Mucosa of descending colon (tissue), 3 donors: Measurements from ENCODE around the gene C5orf46. TPM values are rescaled to one million over a fixed set of nuclear protein-coding genes. Genes with fewer than 3 reads are reported as not detected.

ENCODE experiments used
- ATAC-seq: fragments of 200-7000 bp; cut with Tn5 transposase; one replicate; pipeline ENCODE4 v1.9.1; 2020; ENCODE audit warnings: mild to moderate bottlenecking, moderate library complexity
- DNase-seq, 3 donors: peaks; one replicate each; pipeline ENCODE4 v3.0.0-alpha.2; 2020
- H3K36me3 ChIP-seq: fragments of 200-600 bp; one replicate; pipeline ENCODE4 v1.8.0; 2021; ENCODE audit warnings: low read depth, mild to moderate bottlenecking
- H3K4me1 ChIP-seq: fragments of 200-600 bp; one replicate; pipeline ENCODE4 v1.8.0; 2021; ENCODE audit warnings: low read depth, mild to moderate bottlenecking
- H3K4me3 ChIP-seq: fragments of 200-600 bp; one replicate; pipeline ENCODE4 v1.8.0; 2021; ENCODE audit warnings: mild to moderate bottlenecking
- H3K9me3 ChIP-seq: fragments of 200-600 bp; one replicate; pipeline ENCODE4 v1.8.0; 2021; ENCODE audit warnings: mild to moderate bottlenecking
- intact Hi-C, 2 donors: fragments of 100-400 bp; cut with DNase I in 1 of 2; cut with micrococcal nuclease in 1 of 2; formaldehyde crosslinking; loops; one replicate each; pipeline versions ENCODE4 v1.11.0 to v1.11.1; 2022; cut with DNase I, micrococcal nuclease
- total RNA-seq, 3 donors: library from RNA; stranded (reverse); fragmentation: NEBNext Ultra II Directional in 2 of 3; extraction: Animal tissue kit (Norgen Biotek cat#: 25700) in 2 of 3; gene quantifications; one replicate each; pipeline versions ENCODE4 v1.2.1 to v1.2.4, GENCODE V29; 2021 to 2023
- TF ChIP-seq, protein P1 (sequence below): fragments of 200-600 bp; IDR thresholded peaks from one replicate; pipeline ENCODE4 v1.8.0; 2022; ENCODE audit warnings: antibody characterized with exemption, mild to moderate bottlenecking
- donor health status: DM: no; HTN: no; CAD: no; lungs with moderate emphysema.
- donor health status: DM: no; HTN: no; CAD: no.
- donor health status: DM: no; HTN: yes; CAD: no.

The C5orf46 gene
- total RNA-seq, 3 donors from 2014 or later = not detected

DNA sequence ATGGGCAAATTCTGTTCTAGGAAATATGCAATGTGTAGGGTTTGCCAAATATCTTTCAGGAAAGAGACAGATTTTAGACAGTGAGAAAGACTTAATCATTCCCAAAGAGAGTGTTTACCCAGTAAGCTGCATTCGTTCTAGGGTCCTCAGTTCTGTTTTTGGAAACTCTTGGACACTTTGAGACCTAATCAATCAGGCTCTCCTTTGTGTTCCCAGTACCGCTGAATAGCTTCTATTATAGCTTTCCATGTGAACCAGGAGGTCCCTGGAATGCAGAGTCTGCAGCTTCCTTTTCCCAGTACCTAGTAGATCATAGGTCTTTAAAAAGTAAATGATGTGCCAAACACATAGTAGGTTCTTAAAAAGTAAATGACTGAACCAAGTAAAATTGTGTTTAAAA, 63.5 kb downstream of the C5orf46 start:
- no peak overlapping the region for H3K4me3 ChIP-seq
- no peak for ATAC-seq
- TF ChIP-seq, protein P1, sequence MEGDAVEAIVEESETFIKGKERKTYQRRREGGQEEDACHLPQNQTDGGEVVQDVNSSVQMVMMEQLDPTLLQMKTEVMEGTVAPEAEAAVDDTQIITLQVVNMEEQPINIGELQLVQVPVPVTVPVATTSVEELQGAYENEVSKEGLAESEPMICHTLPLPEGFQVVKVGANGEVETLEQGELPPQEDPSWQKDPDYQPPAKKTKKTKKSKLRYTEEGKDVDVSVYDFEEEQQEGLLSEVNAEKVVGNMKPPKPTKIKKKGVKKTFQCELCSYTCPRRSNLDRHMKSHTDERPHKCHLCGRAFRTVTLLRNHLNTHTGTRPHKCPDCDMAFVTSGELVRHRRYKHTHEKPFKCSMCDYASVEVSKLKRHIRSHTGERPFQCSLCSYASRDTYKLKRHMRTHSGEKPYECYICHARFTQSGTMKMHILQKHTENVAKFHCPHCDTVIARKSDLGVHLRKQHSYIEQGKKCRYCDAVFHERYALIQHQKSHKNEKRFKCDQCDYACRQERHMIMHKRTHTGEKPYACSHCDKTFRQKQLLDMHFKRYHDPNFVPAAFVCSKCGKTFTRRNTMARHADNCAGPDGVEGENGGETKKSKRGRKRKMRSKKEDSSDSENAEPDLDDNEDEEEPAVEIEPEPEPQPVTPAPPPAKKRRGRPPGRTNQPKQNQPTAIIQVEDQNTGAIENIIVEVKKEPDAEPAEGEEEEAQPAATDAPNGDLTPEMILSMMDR = no peak
- H3K36me3 ChIP-seq = no peaks in the 10 kb centered on the region
- intact Hi-C loops = no loop called here
- DNase-seq = no peak
- H3K4me1 ChIP-seq = peaks cover 8% of the 10 kb centered on the region
- H3K9me3 ChIP-seq = no peaks in the 10 kb centered on the region

Other genes with a start within 250 kb of the C5orf46 start
- gene JAKMIP2, start 123.8 kb downstream of the C5orf46 start, total RNA-seq = 1 to 10 TPM in 2 of 3 donors, under 1 TPM in 1; 0.90 to 9.0 (median 2.0) TPM
- gene SPINK1, start 74.9 kb downstream of the C5orf46 start, total RNA-seq = 1,000 to 10,000 TPM in 1 of 3 donors, 100 to 1,000 TPM in 2; 254 to 1,081 (median 273) TPM
- not detected for gene SCGB3A2, start 27.8 kb downstream of the C5orf46 start, total RNA-seq
- gene SPINK5, start 157.4 kb upstream of the C5orf46 start, total RNA-seq = 10 to 100 TPM in 1 of 3 donors, 1 to 10 TPM in 2; 2.8 to 11.0 (median 6.2) TPM